Panc1 (cell line): ENCODE measurements around the gene TFCP2L1. TPM values are rescaled to one million over a fixed set of nuclear protein-coding genes. Genes with fewer than 3 reads are reported as not detected.

Experiments
- ATAC-seq: fragments of 200-7000 bp; cut with Tn5 transposase; 2 replicates; pipeline ENCODE4 v1.9.1; 2020; ENCODE audit warnings: mild to moderate bottlenecking, moderate library complexity
- BruUV-seq: library from RNA; stranded (reverse); fragments of 400-500 nt; replicated peaks from 2 replicates; lab custom pipeline; 2021; lab: Mats Ljungman, UMichigan
- CTCF ChIA-PET: fragments of 300-600 bp; sonication (Branson Sonifier 250); formaldehyde crosslinking; loops from one replicate; lab custom pipeline; 2022; ENCODE audit warnings: antibody characterized with exemption; lab: Charles Lee
- POLR2A ChIA-PET: fragments of 300-600 bp; sonication (Branson Sonifier 250); formaldehyde crosslinking; loops from one replicate; lab custom pipeline; 2022; ENCODE audit warnings: antibody characterized with exemption; lab: Charles Lee
- DNase-seq: peaks from one replicate; pipeline ENCODE4 v3.0.0-alpha.2; 2010; ENCODE audit warnings: low read depth, low spot score
- H3K27ac ChIP-seq: 2 replicates; pipeline ENCODE4 v1.5.1; 2011; ENCODE audit warnings: mild to moderate bottlenecking, low read length, inconsistent platforms
- H3K27me3 ChIP-seq: fragments of 200-500 bp; sonication (Bioruptor generic); 2 replicates; pipeline ENCODE4 v1.6.0; 2014; ENCODE audit warnings: low read length, inconsistent platforms; ENCODE audit not compliant: control insufficient read depth, insufficient read depth
- H3K36me3 ChIP-seq: fragments of 200-500 bp; sonication (Bioruptor generic); 2 replicates; pipeline ENCODE4 v1.5.1; 2014; ENCODE audit warnings: inconsistent platforms, mild to moderate bottlenecking, low read length, moderate library complexity; ENCODE audit not compliant: control insufficient read depth, insufficient read depth
- H3K4me1 ChIP-seq: 2 replicates; pipeline ENCODE4 v1.5.1; 2011; ENCODE audit warnings: inconsistent platforms, mild to moderate bottlenecking, low read length, moderate library complexity; ENCODE audit not compliant: control insufficient read depth, insufficient read depth
- H3K4me3 ChIP-seq, 2 experiments: 2 replicates each; pipeline ENCODE4 v1.5.1; 2011 to 2012; ENCODE audit warnings: low read depth in 2 of 2, low read length in 2 of 2, mild to moderate bottlenecking in 2 of 2, inconsistent platforms in 1 of 2, moderate library complexity in 1 of 2
- H3K9me3 ChIP-seq: fragments of 200-500 bp; sonication (Bioruptor generic); 2 replicates; pipeline ENCODE4 v1.5.1; 2014; ENCODE audit warnings: low read depth, mild to moderate bottlenecking, inconsistent platforms, low read length, moderate library complexity; ENCODE audit not compliant: control insufficient read depth, insufficient read depth
- CTCF ChIP-seq: fragments of 450-650 bp; IDR thresholded peaks from 2 replicates; pipeline ENCODE4 v1.5.1; 2017; ENCODE audit warnings: mild to moderate bottlenecking
- POLR2AphosphoS5 ChIP-seq: IDR thresholded peaks from 2 replicates; pipeline ENCODE4 v1.6.1; 2012; ENCODE audit warnings: mild to moderate bottlenecking, low read depth, low read length, moderate library complexity
- SIN3A ChIP-seq: IDR thresholded peaks from 2 replicates; pipeline ENCODE4 v1.6.1; 2012; ENCODE audit warnings: low read depth, mild to moderate bottlenecking, low read length, moderate library complexity, borderline replicate concordance; ENCODE audit not compliant: insufficient read depth
- TCF7L2 ChIP-seq: IDR thresholded peaks from 2 replicates; pipeline ENCODE4 v1.6.1; 2011; ENCODE audit warnings: mild to moderate bottlenecking, low read depth, low read length, inconsistent platforms
- in situ Hi-C: cut with HindIII; loops from 2 replicates; pipeline ENCODE4 v1.10.0; 2016; ENCODE audit warnings: low sequenced_read_pairs, low pct_unique_long_range_greater_than_20kb
- intact Hi-C: fragments of 100-400 bp; cut with micrococcal nuclease; formaldehyde crosslinking; loops from one replicate; pipeline ENCODE4 v1.10.0; 2022; ENCODE audit not compliant: unreplicated experiment
- total RNA-seq: library from RNA; stranded (reverse); gene quantifications from one replicate; pipeline ENCODE4 v1.2.1, GENCODE V29; 2021; ENCODE audit not compliant: unreplicated experiment
- TF ChIP-seq, protein P1 (sequence below), 2 experiments: IDR thresholded peaks; 2 replicates each; pipeline ENCODE4 v1.6.1; 2011 to 2012; ENCODE audit warnings: low read depth in 2 of 2, control low read depth in 1 of 2, low read length in 1 of 2, mild to moderate bottlenecking in 1 of 2, moderate library complexity in 1 of 2; ENCODE audit not compliant: insufficient read depth in 1 of 2

The TFCP2L1 gene
- total RNA-seq, 1 experiment from 2014 or later: 4.9 TPM

DNA sequence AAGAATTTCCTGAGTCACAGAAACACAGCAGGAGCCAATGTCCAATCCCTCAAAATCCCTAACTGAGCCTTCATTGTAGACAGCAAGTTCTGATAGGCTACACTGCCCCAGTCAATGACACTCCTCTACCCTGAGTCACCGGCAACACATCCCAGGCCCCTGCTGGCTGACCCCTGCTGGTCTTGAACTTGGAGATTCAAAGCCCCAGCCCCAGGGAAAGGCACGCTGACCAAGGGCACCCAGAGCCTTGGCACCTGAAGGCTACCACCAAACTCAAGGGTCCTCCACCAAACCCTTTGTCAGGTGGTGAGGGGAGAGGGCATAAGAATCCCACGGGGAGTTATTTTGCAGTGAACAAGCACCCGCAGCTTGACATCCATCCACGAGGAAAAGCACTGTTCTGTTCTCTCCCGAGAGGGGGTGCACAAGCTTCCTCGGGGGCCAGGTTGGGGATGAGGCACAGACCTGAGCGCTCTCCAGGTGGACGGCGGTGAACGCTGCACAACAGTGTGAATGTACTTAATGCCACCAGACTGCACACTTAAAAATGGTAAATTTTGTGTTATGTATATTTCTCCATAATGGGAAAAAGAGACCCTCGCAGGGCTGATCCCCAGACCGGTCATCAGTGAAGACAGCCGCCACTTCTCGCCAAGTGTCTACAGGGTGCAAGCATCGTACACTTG lies 46.9 kb downstream of the TFCP2L1 start:
- BruUV-seq: no TSS peak
- H3K27ac ChIP-seq: no peak overlapping the region
- H3K36me3 ChIP-seq: no peaks in the 10 kb centered on the region
- ATAC-seq: no peak
- TF ChIP-seq, protein P1, sequence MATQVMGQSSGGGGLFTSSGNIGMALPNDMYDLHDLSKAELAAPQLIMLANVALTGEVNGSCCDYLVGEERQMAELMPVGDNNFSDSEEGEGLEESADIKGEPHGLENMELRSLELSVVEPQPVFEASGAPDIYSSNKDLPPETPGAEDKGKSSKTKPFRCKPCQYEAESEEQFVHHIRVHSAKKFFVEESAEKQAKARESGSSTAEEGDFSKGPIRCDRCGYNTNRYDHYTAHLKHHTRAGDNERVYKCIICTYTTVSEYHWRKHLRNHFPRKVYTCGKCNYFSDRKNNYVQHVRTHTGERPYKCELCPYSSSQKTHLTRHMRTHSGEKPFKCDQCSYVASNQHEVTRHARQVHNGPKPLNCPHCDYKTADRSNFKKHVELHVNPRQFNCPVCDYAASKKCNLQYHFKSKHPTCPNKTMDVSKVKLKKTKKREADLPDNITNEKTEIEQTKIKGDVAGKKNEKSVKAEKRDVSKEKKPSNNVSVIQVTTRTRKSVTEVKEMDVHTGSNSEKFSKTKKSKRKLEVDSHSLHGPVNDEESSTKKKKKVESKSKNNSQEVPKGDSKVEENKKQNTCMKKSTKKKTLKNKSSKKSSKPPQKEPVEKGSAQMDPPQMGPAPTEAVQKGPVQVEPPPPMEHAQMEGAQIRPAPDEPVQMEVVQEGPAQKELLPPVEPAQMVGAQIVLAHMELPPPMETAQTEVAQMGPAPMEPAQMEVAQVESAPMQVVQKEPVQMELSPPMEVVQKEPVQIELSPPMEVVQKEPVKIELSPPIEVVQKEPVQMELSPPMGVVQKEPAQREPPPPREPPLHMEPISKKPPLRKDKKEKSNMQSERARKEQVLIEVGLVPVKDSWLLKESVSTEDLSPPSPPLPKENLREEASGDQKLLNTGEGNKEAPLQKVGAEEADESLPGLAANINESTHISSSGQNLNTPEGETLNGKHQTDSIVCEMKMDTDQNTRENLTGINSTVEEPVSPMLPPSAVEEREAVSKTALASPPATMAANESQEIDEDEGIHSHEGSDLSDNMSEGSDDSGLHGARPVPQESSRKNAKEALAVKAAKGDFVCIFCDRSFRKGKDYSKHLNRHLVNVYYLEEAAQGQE (IDR thresholded peaks at IDR 0.05; ENCODE audit: insufficient read depth in 1 of 2, low read depth in 2 of 2, low read length in 1 of 2): no peak
- TF ChIP-seq SIN3A (no peak), CTCF (no peak), POLR2AphosphoS5 (no peak), TCF7L2 (no peak)
- no peaks in the 10 kb centered on the region for H3K4me1 ChIP-seq
- no peaks in the 10 kb centered on the region for H3K9me3 ChIP-seq
- no peak for DNase-seq
- POLR2A ChIA-PET: no interaction called here
- CTCF ChIA-PET: no interaction called here
- in situ Hi-C loops (no loop called here), intact Hi-C loops (no loop called here)
- H3K27me3 ChIP-seq: no peaks in the 10 kb centered on the region
- H3K4me3 ChIP-seq: no peak overlapping the region

- ATAC-seq (no peak), DNase-seq (no peak)
- CTCF ChIA-PET: no interaction called here
- no peaks in the 10 kb centered on the region for H3K27me3 ChIP-seq
- no TSS peak for BruUV-seq
- in situ Hi-C loops (no loop called here), intact Hi-C loops (no loop called here)
- TF ChIP-seq CTCF (no peak), TCF7L2 (no peak), POLR2AphosphoS5 (no peak), SIN3A (no peak)
- TF ChIP-seq, protein P1 (IDR thresholded peaks at IDR 0.05; ENCODE audit: insufficient read depth in 1 of 2, low read depth in 2 of 2, low read length in 1 of 2): no peak
- H3K36me3 ChIP-seq: no peaks in the 10 kb centered on the region
- no peaks in the 10 kb centered on the region for H3K9me3 ChIP-seq
- POLR2A ChIA-PET: no interaction called here
- no peak overlapping the region for H3K27ac ChIP-seq
- no peaks in the 10 kb centered on the region for H3K4me1 ChIP-seq
- H3K4me3 ChIP-seq: no peak overlapping the region
Measured at GRCh38 chr2:121237336-121237979, 47.5 kb downstream of the TFCP2L1 start.
